Daoy (cell line): ENCODE results near the gene CDX1. TPM values are rescaled to one million over a fixed set of nuclear protein-coding genes. Genes with fewer than 3 reads are reported as not detected.

Experiments used
- DNase-seq: peaks from one replicate; pipeline ENCODE4 v3.0.0-alpha.2; 2015; ENCODE audit warnings: low read depth
- total RNA-seq: library from RNA; depleted of rRNA; stranded (reverse); fragments of >200 nt; shearing (Covaris generic); gene quantifications from 2 replicates; pipeline ENCODE4 v1.2.3, GENCODE V29; 2014

The CDX1 gene
- total RNA-seq, 1 experiment from 2014 or later = 0.06 TPM

GRCh38 chr5:150131461-150131860 is 35.1 kb upstream of the CDX1 start:
- no peak for DNase-seq

- no peak for DNase-seq
These were observed 34.4 kb upstream of the CDX1 start for GRCh38 chr5:150131978-150132694.

GRCh38 chr5:150132740-150133139 is 33.8 kb upstream of the CDX1 start:
- no peak for DNase-seq

- no peak for DNase-seq
These were observed 32.9 kb upstream of the CDX1 start for GRCh38 chr5:150133581-150134197.

- no peak for DNase-seq
These were observed 32.4 kb upstream of the CDX1 start for GRCh38 chr5:150134198-150134588.

GRCh38 chr5:150135557-150136304 is 30.8 kb upstream of the CDX1 start:
- no peak for DNase-seq

- no peak for DNase-seq
These were observed 30.0 kb upstream of the CDX1 start for GRCh38 chr5:150136305-150137167.

- peak; percentile 78 for DNase-seq
These were observed 29.2 kb upstream of the CDX1 start for GRCh38 chr5:150137168-150137957.

GRCh38 chr5:150137997-150138396 is 28.6 kb upstream of the CDX1 start:
- peak; percentile 56 for DNase-seq

GRCh38 chr5:150138551-150139265 is 27.9 kb upstream of the CDX1 start:
- DNase-seq = peak; percentile 78

- DNase-seq = peak; percentile 69
These were observed 27.2 kb upstream of the CDX1 start for GRCh38 chr5:150139334-150139733.

GRCh38 chr5:150140830-150141229 is 25.7 kb upstream of the CDX1 start:
- DNase-seq = peak; percentile 67

GRCh38 chr5:150141544-150142184 is 24.9 kb upstream of the CDX1 start:
- no peak for DNase-seq

GRCh38 chr5:150142185-150142958 is 24.2 kb upstream of the CDX1 start:
- DNase-seq = no peak

GRCh38 chr5:150142959-150143349 is 23.6 kb upstream of the CDX1 start:
- peak; percentile 85 for DNase-seq

GRCh38 chr5:150143350-150144245 is 23.0 kb upstream of the CDX1 start:
- DNase-seq = peak; percentile 95

- DNase-seq = peak; percentile 78
These were observed 22.3 kb upstream of the CDX1 start for GRCh38 chr5:150144246-150144801.

GRCh38 chr5:150144879-150145278 is 21.7 kb upstream of the CDX1 start:
- DNase-seq = no peak
